Measurements from ENCODE around the gene SORL1. TPM values are rescaled to one million over a fixed set of nuclear protein-coding genes. Genes with fewer than 3 reads are reported as not detected.

SORL1 gene
- total RNA-seq, 2 donors from 2014 or later: 26.8 to 45.5 TPM

DNA sequence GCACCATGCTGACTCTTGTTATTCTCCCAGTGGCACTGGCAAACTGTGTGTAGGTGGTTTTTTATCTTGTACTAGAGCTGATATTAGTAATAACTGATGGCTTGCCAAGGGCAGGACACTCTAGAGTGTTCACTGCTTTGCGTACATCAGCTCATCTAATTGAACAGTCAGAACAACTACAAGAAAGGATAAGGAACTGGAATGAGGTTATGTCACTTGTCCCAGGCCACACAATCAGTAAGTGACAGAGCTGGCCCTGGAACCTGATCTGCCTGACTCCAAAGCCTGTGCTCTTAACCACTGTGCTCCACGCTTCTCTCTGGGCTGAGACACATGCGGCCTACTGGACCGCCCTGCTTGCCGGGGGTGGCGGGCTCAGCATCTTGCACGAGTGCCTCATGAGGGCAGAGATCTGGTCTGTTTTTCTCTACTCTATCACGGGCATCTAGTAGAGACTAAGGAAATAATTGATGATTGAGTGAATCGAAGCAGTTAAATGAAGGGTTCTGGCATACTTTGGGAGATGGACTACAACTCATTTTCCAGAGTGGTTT is 156.5 kb downstream of the SORL1 start:
- ATAC-seq (no peak), DNase-seq (ENCODE audit: low spot score) (no peak)
- H3K9me3 Mint-ChIP-seq: no peaks in the 10 kb centered on the region
- H3K4me1 Mint-ChIP-seq (ENCODE audit: low read depth in 2 of 2): no peaks in the 10 kb centered on the region
- no peaks in the 10 kb centered on the region for H3K27me3 Mint-ChIP-seq
- no peak overlapping the region for H3K27ac Mint-ChIP-seq
- peaks cover 11% of the 10 kb centered on the region for H3K36me3 Mint-ChIP-seq
- no peak overlapping the region for H3K4me3 Mint-ChIP-seq

DNA sequence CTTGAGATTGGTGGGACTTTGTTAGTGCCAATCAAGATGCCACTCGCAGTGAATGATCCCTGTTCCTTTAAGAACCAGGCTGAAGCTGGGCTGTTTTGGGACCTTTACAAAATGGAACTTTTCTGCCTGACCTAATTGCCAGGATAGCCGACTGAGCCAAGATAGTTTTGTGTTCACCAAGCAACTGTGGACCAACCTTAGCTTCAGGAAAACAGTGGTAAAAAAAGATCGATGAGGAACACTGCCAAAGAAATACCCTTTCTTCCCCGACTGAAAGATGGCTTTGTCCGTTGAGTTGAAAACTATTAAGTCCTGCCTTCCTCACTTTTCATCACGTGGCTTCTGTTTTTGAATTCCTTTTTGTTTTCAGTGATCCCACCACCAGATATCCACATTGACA is 158.6 kb downstream of the SORL1 start:
- Mint-ChIP-seq H3K4me1 (ENCODE audit: low read depth in 2 of 2) (no peaks in the 10 kb centered on the region), H3K27me3 (no peaks in the 10 kb centered on the region), H3K9me3 (no peaks in the 10 kb centered on the region), H3K4me3 (no peak overlapping the region), H3K27ac (no peak overlapping the region), H3K36me3 (peaks cover 18% of the 10 kb centered on the region)
- DNase-seq (ENCODE audit: low spot score): no peak
- ATAC-seq: no peak

DNA sequence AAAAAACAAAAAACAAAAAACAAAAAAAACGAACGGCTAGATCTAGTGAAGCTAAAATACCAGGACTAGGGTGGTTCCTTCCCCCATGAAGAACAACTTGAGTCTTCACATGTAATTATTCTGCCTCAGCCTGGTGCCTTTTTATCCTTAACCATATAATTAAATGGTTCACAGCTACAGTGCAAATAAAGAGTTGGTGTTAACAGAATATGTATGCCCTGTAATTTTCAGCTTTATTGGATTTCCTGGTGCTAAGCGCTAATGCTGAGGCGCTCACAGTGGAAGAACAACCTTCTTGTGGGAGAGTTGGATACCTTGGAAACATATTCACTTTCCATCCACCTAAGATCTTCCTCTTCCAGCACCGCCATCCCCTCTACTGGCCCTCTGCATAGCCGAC is 159.1 kb downstream of the SORL1 start:
- no peak overlapping the region for H3K27ac Mint-ChIP-seq
- H3K4me3 Mint-ChIP-seq: no peak overlapping the region
- no peak for ATAC-seq
- no peaks in the 10 kb centered on the region for H3K4me1 Mint-ChIP-seq (ENCODE audit: low read depth in 2 of 2)
- H3K36me3 Mint-ChIP-seq: peaks cover 18% of the 10 kb centered on the region
- H3K9me3 Mint-ChIP-seq: no peaks in the 10 kb centered on the region
- H3K27me3 Mint-ChIP-seq: no peaks in the 10 kb centered on the region
- DNase-seq (ENCODE audit: low spot score): no peak

DNA sequence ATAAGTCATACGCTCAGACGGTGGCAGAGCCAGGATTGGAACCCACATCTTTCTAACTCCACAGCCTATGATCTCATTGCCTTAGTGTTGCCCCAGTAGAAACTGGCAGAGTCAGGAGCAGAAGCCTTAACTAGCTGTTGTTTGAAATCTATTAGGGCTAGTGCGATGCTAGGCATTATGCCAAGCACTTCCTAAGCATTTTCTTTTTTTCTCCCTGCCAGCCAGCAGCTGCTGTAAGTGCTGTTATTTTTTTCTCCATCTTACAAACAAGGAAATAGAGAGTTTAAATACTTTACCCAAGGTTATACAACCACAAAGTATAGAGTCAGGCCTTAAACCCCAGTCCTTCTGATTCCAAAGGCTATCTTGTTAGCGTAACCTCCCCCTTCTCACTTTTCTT is 161.6 kb downstream of the SORL1 start:
- no peak for DNase-seq (ENCODE audit: low spot score)
- H3K4me1 Mint-ChIP-seq (ENCODE audit: low read depth in 2 of 2): no peaks in the 10 kb centered on the region
- no peaks in the 10 kb centered on the region for H3K9me3 Mint-ChIP-seq
- no peak overlapping the region for H3K27ac Mint-ChIP-seq
- H3K27me3 Mint-ChIP-seq: no peaks in the 10 kb centered on the region
- H3K36me3 Mint-ChIP-seq: peaks cover 10% of the 10 kb centered on the region
- no peak overlapping the region for H3K4me3 Mint-ChIP-seq
- ATAC-seq: no peak

DNA sequence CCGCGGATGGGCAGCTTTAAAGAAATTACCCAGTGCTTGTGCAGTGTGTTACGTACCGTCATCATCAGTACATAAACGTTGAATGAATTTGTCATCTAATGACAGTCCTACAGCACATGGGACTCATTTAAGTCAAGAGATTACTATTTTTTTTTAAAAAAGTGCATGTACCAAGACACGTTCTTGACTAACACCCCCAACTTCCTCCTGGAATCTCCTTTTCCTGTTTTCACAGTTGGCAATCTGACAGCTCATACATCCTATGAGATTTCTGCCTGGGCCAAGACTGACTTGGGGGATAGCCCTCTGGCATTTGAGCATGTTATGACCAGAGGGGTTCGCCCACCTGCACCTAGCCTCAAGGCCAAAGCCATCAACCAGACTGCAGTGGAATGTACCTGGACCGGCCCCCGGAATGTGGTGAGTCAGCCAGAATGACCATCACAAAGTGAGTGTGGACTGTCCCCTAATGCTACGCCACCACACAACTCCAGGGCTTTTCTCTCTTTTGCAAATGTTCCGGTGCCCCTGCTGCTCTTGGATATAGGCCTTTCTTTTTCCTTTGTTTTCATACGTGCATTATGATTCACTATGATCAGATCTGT is 162.6 kb downstream of the SORL1 start:
- Mint-ChIP-seq H3K27me3 (no peaks in the 10 kb centered on the region), H3K9me3 (no peaks in the 10 kb centered on the region), H3K36me3 (peaks cover 6% of the 10 kb centered on the region), H3K4me3 (no peak overlapping the region), H3K27ac (peak overlapping the region in 1 of 2 donors; percentile 31), H3K4me1 (ENCODE audit: low read depth in 2 of 2) (no peaks in the 10 kb centered on the region)
- ATAC-seq (no peak), DNase-seq (ENCODE audit: low spot score) (no peak)

DNA sequence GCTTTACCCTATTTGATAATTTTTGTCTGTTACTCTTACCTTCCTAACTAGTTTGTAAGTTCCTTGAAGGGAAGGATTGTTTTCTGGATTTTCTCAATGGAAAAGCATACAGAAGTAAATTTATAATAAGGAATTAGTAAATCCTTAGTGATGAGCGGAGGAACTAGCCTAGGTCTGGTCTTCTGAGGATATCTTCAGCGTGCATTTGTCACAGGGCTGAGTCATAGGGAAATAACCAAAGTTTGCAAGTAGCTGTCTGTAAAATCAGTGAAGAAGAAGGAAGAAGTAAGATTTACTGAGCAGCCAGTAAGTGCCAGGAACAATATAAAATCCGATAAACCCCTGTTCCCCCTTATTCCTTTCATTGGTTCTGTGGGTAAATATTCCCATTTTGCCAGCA is 163.4 kb downstream of the SORL1 start:
- ATAC-seq (no peak), DNase-seq (ENCODE audit: low spot score) (no peak)
- no peak overlapping the region for H3K4me3 Mint-ChIP-seq
- H3K9me3 Mint-ChIP-seq: no peaks in the 10 kb centered on the region
- H3K27me3 Mint-ChIP-seq: no peaks in the 10 kb centered on the region
- H3K27ac Mint-ChIP-seq: peak overlapping the region in 1 of 2 donors; percentile 31
- H3K36me3 Mint-ChIP-seq: peaks cover 10% of the 10 kb centered on the region
- H3K4me1 Mint-ChIP-seq (ENCODE audit: low read depth in 2 of 2): peaks cover 0 to 3% of the 10 kb centered on the region in 2 donors

DNA sequence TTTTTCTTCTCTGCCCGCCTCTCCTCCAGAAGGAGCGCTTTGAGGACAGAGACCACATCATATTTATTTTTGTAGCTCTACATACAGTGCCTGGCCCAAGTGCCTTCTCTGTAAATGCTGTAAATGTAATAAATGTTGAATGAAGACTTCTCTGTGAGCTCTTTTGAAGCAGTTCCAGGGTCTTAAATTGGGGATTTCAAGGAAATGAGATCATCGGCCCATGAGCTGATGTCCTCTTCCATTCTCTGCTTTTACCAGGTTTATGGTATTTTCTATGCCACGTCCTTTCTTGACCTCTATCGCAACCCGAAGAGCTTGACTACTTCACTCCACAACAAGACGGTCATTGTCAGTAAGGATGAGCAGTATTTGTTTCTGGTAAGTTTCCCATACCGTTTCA is 166.4 kb downstream of the SORL1 start:
- peaks cover 0 to 3% of the 10 kb centered on the region in 2 donors for H3K4me1 Mint-ChIP-seq (ENCODE audit: low read depth in 2 of 2)
- peaks cover 31% of the 10 kb centered on the region for H3K36me3 Mint-ChIP-seq
- no peak overlapping the region for H3K27ac Mint-ChIP-seq
- H3K9me3 Mint-ChIP-seq: no peaks in the 10 kb centered on the region
- no peaks in the 10 kb centered on the region for H3K27me3 Mint-ChIP-seq
- ATAC-seq: no peak
- H3K4me3 Mint-ChIP-seq: no peak overlapping the region
- DNase-seq (ENCODE audit: low spot score): no peak

DNA sequence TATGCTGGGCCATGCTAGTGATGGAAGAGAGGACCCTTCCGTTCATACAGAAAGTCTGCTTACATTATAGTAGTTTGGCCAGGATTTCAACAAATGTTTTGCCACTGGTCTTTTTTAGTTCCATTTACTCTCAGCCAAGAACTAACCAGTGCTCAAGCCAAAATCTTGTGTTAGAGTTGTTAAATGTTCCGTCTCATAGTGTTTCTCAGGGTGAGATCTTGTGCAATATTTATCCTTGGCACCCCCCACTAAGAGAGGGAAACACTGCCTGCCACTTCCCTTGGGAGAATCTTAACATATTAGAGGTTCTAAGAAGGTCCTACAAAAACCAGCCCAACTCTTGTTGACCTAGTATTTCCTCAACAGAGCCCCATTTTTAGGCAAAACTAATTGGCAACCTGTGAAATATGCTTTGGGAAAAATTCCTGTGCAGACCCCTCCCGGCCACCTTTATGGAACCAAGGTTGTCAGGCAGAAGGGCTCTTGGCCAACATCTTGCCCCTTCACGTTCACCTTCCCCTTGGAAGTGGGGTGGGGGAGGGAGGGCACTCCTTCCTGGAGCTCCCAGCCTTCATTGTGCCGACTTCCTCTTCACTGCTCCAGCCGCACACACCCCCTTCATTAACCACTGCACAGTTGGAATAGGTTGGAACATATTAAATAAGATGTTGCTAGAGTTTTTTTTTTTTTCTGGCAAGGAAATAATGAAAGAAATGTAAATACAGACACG is 173.8 kb downstream of the SORL1 start:
- peak overlapping the region in 1 of 2 donors; percentile 48 for H3K27ac Mint-ChIP-seq
- ATAC-seq (no peak), DNase-seq (ENCODE audit: low spot score) (no peak)
- no peak overlapping the region for H3K4me3 Mint-ChIP-seq
- H3K9me3 Mint-ChIP-seq: no peaks in the 10 kb centered on the region
- peaks cover 16% of the 10 kb centered on the region for H3K36me3 Mint-ChIP-seq
- H3K4me1 Mint-ChIP-seq (ENCODE audit: low read depth in 2 of 2): peaks cover 0 to 9% of the 10 kb centered on the region in 2 donors
- no peaks in the 10 kb centered on the region for H3K27me3 Mint-ChIP-seq

DNA sequence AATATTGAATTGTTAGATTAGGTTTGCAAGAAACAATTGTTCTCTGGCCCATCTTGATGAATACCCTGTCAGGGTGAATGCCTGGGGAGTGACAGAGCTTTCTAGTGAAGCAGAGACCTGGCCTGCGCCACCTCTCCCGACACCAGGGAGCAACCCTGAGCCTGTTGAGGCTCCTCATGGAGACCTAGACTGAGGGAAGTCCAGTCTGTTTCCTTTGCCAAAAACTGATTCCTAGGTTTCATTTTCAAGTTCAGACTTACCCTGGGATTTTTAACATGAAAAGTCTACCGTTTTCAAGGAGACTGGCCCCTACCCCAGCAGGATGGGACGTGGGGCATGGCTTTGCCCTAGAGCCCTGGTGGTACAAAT is 174.4 kb downstream of the SORL1 start:
- DNase-seq (ENCODE audit: low spot score) (no peak), ATAC-seq (no peak)
- Mint-ChIP-seq H3K4me1 (ENCODE audit: low read depth in 2 of 2) (peaks cover 0 to 9% of the 10 kb centered on the region in 2 donors), H3K27ac (peak overlapping the region in 1 of 2 donors; percentile 27), H3K36me3 (peaks cover 14% of the 10 kb centered on the region), H3K27me3 (no peaks in the 10 kb centered on the region), H3K9me3 (no peaks in the 10 kb centered on the region), H3K4me3 (no peak overlapping the region)

DNA sequence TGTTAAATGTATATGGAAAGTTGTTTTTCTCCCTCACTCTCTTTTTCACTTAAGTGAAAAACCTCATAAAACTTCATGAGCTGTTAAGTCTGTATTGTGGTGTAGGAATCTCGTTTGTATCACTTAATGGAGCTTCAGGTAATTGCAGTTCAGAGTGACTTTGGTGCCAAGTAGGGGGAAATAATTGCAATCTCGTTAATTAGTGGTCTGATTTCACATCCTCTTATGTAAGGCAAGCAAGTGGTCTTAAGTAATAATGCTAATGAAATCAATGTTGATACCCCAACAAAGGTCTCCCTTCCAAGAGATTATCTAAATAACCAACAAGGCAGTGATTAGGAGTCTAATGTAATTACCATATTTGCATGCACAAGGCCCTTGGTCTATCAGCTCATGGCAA is 174.9 kb downstream of the SORL1 start:
- H3K27ac Mint-ChIP-seq: no peak overlapping the region
- H3K9me3 Mint-ChIP-seq: no peaks in the 10 kb centered on the region
- no peaks in the 10 kb centered on the region for H3K27me3 Mint-ChIP-seq
- H3K4me1 Mint-ChIP-seq (ENCODE audit: low read depth in 2 of 2): peaks cover 0 to 9% of the 10 kb centered on the region in 2 donors
- no peak for DNase-seq (ENCODE audit: low spot score)
- peaks cover 12% of the 10 kb centered on the region for H3K36me3 Mint-ChIP-seq
- no peak for ATAC-seq
- H3K4me3 Mint-ChIP-seq: no peak overlapping the region

DNA sequence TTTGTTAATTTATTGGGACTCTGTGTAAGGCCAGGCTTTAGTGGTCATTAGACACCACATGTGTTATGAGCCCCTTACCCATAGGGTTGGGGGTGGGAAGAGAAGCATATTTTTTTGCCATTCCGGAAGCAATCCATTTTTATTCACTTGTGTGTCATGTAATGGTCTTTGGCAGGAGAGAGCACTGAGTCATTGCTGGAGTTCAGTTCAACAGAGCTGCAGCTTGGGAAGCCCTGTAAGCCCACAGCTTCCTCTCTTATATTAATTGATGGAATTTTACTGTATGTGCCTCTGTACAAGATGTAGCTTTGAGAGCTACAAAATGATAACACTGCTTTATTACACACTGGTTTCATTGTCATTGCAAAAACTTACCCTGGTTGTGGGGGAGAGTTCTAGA is 177.9 kb downstream of the SORL1 start:
- H3K27ac Mint-ChIP-seq: peak overlapping the region in 1 of 2 donors; percentile 53
- no peak overlapping the region for H3K4me3 Mint-ChIP-seq
- no peaks in the 10 kb centered on the region for H3K27me3 Mint-ChIP-seq
- H3K36me3 Mint-ChIP-seq: peaks cover 4% of the 10 kb centered on the region
- no peaks in the 10 kb centered on the region for H3K9me3 Mint-ChIP-seq
- DNase-seq (ENCODE audit: low spot score): no peak
- peaks cover 0 to 5% of the 10 kb centered on the region in 2 donors for H3K4me1 Mint-ChIP-seq (ENCODE audit: low read depth in 2 of 2)
- no peak for ATAC-seq

DNA sequence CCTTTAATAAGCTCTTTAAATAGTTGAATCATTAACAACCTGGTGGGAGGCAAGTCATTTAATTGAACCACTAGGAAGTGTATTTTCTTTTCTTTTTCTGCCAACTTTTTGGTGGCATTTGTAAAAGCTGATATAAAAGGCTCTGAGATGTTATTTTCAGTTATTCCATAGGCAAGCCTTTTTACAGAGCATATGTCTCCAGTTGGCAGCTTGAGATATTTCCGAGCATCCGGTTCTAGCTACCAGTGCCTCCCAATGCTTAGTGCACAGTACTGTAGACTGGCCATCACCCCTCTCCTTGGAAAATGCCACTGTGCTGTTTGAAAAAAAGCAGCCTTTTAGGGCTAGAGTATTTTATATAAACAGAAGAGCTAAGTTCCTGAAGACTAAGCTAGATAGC is 179.3 kb downstream of the SORL1 start:
- ATAC-seq (no peak), DNase-seq (ENCODE audit: low spot score) (no peak)
- H3K4me3 Mint-ChIP-seq: no peak overlapping the region
- H3K27ac Mint-ChIP-seq: no peak overlapping the region
- no peaks in the 10 kb centered on the region for H3K9me3 Mint-ChIP-seq
- peaks cover 4% of the 10 kb centered on the region for H3K36me3 Mint-ChIP-seq
- H3K4me1 Mint-ChIP-seq (ENCODE audit: low read depth in 2 of 2): peaks cover 0 to 5% of the 10 kb centered on the region in 2 donors
- H3K27me3 Mint-ChIP-seq: no peaks in the 10 kb centered on the region

DNA sequence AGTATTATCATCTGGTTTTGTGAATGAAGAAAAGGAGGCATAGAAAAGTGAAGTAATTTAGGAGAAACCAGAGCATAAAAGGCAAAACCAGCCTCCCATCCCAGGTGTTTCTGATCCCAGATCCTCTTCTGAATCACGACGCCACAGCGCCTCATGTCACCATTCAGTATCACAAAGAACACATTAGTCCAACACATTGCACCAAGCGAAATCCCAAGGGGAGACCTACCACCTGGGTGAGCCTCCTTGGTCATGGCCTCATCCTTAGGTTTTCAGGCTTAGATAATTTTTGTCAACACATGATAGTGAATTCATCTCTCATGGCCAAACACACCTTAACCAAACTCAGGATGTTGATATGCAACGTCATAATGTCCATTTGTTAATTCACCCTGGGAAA is 182.2 kb downstream of the SORL1 start:
- Mint-ChIP-seq H3K4me1 (ENCODE audit: low read depth in 2 of 2) (peaks cover 0 to 8% of the 10 kb centered on the region in 2 donors), H3K36me3 (peaks cover 4% of the 10 kb centered on the region), H3K9me3 (no peaks in the 10 kb centered on the region), H3K27me3 (no peaks in the 10 kb centered on the region), H3K27ac (no peak overlapping the region), H3K4me3 (no peak overlapping the region)
- DNase-seq (ENCODE audit: low spot score) (no peak), ATAC-seq (no peak)

DNA sequence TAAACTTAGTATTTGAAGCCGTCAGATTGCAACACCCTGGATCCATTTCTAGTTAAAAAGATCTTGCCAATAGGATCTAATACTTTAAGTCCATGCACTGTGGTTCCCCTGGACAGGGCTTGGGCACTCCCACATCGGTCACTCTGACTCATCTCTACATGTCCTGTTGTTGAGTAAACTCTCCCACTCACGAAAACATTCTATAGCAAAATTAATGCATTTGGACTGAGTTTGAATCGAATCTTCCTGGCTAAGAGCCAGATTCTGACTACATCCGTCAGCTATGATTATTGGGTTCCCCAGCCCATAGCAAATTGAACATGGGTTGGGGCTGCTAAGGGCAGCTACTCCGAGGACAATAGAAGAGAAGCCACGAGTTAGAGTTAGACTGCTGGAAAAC is 182.8 kb downstream of the SORL1 start:
- H3K9me3 Mint-ChIP-seq: no peaks in the 10 kb centered on the region

More for the DNA sequence above, 182.8 kb downstream of the SORL1 start:
- ATAC-seq (no peak), DNase-seq (ENCODE audit: low spot score) (no peak)
- Mint-ChIP-seq H3K27ac (no peak overlapping the region), H3K27me3 (no peaks in the 10 kb centered on the region), H3K4me3 (no peak overlapping the region), H3K4me1 (ENCODE audit: low read depth in 2 of 2) (peaks cover 0 to 8% of the 10 kb centered on the region in 2 donors), H3K36me3 (peaks cover 4% of the 10 kb centered on the region)

Measured in natural killer cell treated with Interleukin-12 subunit alpha and Interleukin-12 subunit beta and Interleukin-15 and Interleukin-18, amount 100 ng/mL, for 72 hours (primary cell).